Neural crest cell (in vitro differentiated cells): ENCODE results near the gene ZNF70. TPM values are rescaled to one million over a fixed set of nuclear protein-coding genes. Genes with fewer than 3 reads are reported as not detected.
A peak's percentile ranks its signal among the peaks of the same experiment; 100 is the strongest.

ENCODE experiments used
- DNase-seq: peaks from one replicate; pipeline ENCODE4 v3.0.0; 2021; ENCODE audit warnings: low read depth, mixed read lengths, low spot score
- H3K27ac Mint-ChIP-seq: one replicate; pipeline ENCODE4 v1.8.0; 2021; ENCODE audit warnings: mild to moderate bottlenecking, mixed read lengths; ENCODE audit not compliant: unreplicated experiment
- H3K27me3 Mint-ChIP-seq: 2 replicates; pipeline ENCODE4 v1.8.0; 2021; ENCODE audit warnings: low read depth, mild to moderate bottlenecking, mixed read lengths
- H3K36me3 Mint-ChIP-seq: 2 replicates; pipeline ENCODE4 v1.8.0; 2021; ENCODE audit warnings: low read depth, mild to moderate bottlenecking, mixed read lengths
- H3K4me1 Mint-ChIP-seq: 2 replicates; pipeline ENCODE4 v1.8.0; 2021; ENCODE audit warnings: mixed read lengths
- H3K4me3 Mint-ChIP-seq: one replicate; pipeline ENCODE4 v1.8.0; 2021; ENCODE audit warnings: mild to moderate bottlenecking, mixed read lengths
- H3K9me3 Mint-ChIP-seq: 2 replicates; pipeline ENCODE4 v1.8.0; 2021; ENCODE audit warnings: mixed read lengths
- total RNA-seq: library from RNA; stranded (reverse); gene quantifications from 2 replicates; pipeline ENCODE4 v1.2.1, GENCODE V29; 2021
- TF ChIP-seq, protein P1 (sequence below): fragments of 200-600 bp; sonication (generic); conservative IDR thresholded peaks from 2 replicates; pipeline ENCODE4 v1.5.0; 2021; ENCODE audit warnings: antibody characterized with exemption, mild to moderate bottlenecking

ZNF70 gene
- total RNA-seq, 1 donor from 2014 or later: 11.4 TPM

GRCh38 chr22:23773483-23774113 lies 22.7 kb upstream of the ZNF70 start:
- no peak overlapping the region for H3K27ac Mint-ChIP-seq
- H3K9me3 Mint-ChIP-seq: no peaks in the 10 kb centered on the region
- peaks cover 21% of the 10 kb centered on the region for H3K4me1 Mint-ChIP-seq
- H3K36me3 Mint-ChIP-seq: no peaks in the 10 kb centered on the region
- peak overlapping the region; percentile 83 for H3K4me3 Mint-ChIP-seq
- H3K27me3 Mint-ChIP-seq: peaks cover 10% of the 10 kb centered on the region
- TF ChIP-seq, protein P1, sequence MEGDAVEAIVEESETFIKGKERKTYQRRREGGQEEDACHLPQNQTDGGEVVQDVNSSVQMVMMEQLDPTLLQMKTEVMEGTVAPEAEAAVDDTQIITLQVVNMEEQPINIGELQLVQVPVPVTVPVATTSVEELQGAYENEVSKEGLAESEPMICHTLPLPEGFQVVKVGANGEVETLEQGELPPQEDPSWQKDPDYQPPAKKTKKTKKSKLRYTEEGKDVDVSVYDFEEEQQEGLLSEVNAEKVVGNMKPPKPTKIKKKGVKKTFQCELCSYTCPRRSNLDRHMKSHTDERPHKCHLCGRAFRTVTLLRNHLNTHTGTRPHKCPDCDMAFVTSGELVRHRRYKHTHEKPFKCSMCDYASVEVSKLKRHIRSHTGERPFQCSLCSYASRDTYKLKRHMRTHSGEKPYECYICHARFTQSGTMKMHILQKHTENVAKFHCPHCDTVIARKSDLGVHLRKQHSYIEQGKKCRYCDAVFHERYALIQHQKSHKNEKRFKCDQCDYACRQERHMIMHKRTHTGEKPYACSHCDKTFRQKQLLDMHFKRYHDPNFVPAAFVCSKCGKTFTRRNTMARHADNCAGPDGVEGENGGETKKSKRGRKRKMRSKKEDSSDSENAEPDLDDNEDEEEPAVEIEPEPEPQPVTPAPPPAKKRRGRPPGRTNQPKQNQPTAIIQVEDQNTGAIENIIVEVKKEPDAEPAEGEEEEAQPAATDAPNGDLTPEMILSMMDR: no peak
- DNase-seq: no peak

- DNase-seq: peak; percentile 59
- peak within 1 kb of the TSS; percentile 52 for H3K27ac Mint-ChIP-seq
- no peaks in the 10 kb centered on the region for H3K36me3 Mint-ChIP-seq
- H3K9me3 Mint-ChIP-seq: no peaks in the 10 kb centered on the region
- peak within 1 kb of the TSS; percentile 83 for H3K4me3 Mint-ChIP-seq
- H3K27me3 Mint-ChIP-seq: peaks cover 10% of the 10 kb centered on the region
- peaks cover 21% of the 10 kb centered on the region for H3K4me1 Mint-ChIP-seq
- TF ChIP-seq, protein P1: no peak
Measured at GRCh38 chr22:23772649-23773473, 21.9 kb upstream of the ZNF70 start, which contains the start of gene MMP11. Gene MMP11, plus strand, starts transcription at chr22:23772849. Its CDS starts 22 bp downstream, at chr22:23772871.

- H3K4me1 Mint-ChIP-seq: peaks cover 21% of the 10 kb centered on the region
- H3K27me3 Mint-ChIP-seq: peaks cover 10% of the 10 kb centered on the region
- peak overlapping the region; percentile 83 for H3K4me3 Mint-ChIP-seq
- H3K36me3 Mint-ChIP-seq: no peaks in the 10 kb centered on the region
- TF ChIP-seq, protein P1: no peak
- no peak overlapping the region for H3K27ac Mint-ChIP-seq
- DNase-seq: no peak
- H3K9me3 Mint-ChIP-seq: no peaks in the 10 kb centered on the region
Measured at GRCh38 chr22:23772315-23772648, 21.4 kb upstream of the ZNF70 start.

DNA sequence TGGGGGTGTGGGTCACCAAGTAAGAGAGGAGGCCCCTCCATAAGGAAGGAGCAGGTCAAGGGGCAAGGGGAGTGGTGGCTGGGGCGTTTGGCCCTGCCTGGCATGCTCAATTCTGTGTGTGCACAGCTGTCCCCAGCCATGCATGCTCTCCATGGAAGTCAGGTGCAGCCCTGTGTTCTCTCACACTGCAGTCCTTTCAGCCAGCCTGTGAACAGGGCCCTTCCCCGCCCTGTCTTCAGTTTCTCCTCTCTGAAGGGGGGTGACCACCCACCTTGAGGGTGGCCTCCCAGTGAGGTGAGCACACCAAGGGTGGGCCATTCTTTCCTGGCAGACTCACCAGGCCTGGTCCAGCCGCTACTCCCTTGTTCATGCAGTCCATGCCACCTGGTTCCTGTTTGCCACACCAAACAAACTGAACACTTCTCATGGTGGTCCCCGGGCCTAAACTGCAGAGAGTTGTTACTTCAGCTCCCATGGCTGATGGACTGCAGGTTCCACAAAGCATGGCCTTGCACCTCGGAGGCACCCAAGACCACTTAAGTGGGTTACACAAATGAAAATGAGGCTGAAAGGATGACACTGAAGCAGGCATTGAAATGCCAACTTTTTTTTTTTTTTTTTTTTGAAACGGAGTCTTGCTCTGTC lies 18.5 kb upstream of the ZNF70 start:
- H3K27me3 Mint-ChIP-seq: peaks cover 7% of the 10 kb centered on the region
- H3K27ac Mint-ChIP-seq: no peak overlapping the region
- no peak overlapping the region for H3K4me3 Mint-ChIP-seq
- DNase-seq: no peak
- TF ChIP-seq, protein P1: no peak
- H3K9me3 Mint-ChIP-seq: no peaks in the 10 kb centered on the region
- H3K4me1 Mint-ChIP-seq: peaks cover 17% of the 10 kb centered on the region
- no peaks in the 10 kb centered on the region for H3K36me3 Mint-ChIP-seq

DNA sequence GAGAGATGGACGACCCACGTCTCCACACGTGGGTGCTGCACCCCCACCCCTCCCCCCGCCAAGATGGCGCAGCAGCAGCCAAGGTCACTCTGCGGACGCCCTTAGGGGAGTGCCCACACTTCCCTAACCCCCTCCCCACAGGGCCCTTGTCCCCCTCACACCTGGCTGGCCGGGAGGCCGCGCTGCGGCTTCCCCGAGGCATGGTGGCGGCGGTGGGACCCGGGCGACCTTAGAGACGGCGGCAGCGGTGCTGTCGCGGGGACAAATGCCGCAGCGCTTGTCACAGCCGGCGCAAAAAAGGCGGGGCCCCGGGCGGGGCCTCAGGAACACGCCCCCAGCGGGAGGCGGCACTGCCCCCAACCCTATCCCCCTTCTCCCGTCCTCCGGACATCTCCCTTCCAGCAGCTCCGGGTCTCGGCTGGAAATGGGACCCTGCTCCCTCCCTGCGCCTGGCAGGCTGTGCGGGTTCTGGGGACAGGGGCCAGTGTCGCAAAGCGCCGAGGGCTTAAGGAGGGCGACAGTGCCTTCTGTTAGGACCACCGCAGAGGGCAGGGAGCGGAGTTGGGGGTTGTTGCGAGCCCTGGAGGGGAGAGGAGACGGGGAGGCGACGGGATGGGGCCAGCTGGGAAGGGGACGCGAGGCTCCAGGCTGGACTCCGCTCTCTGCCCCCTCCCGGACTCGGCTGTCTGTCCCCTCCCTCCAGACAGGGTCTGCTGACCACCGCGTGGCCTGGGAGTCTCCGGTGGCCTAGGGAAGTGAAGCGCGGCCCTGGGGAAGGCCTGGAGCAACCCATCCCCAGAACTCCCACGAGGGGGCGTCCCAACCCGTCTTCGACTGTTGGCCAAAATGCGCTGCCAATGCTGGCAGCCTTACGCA lies 17.0 kb upstream of the ZNF70 start, which contains the start of gene CHCHD10:
TSS of gene CHCHD10 (minus strand) at position 300 of the 876 bp plus-strand sequence. CDS start at position 202, 98 bp downstream.
- peak; percentile 95 for DNase-seq
- Mint-ChIP-seq H3K4me3 (peak within 1 kb of the TSS; percentile 94), H3K27me3 (no peaks in the 10 kb centered on the region), H3K4me1 (peaks cover 18% of the 10 kb centered on the region), H3K27ac (peak within 1 kb of the TSS; percentile 96), H3K36me3 (no peaks in the 10 kb centered on the region), H3K9me3 (no peaks in the 10 kb centered on the region)
- TF ChIP-seq, protein P1: peak; percentile 81
